PFSK-1 (cell line): ENCODE results near the gene SDCCAG8.

Experiments used
- POLR2AphosphoS5 ChIP-seq: IDR thresholded peaks from 2 replicates; pipeline ENCODE4 v1.6.1; 2012; ENCODE audit warnings: low read depth, mild to moderate bottlenecking, control low read depth, low read length, moderate library complexity
- SIN3A ChIP-seq: IDR thresholded peaks from 2 replicates; pipeline ENCODE4 v1.6.1; 2012; ENCODE audit warnings: mild to moderate bottlenecking, low read length, moderate library complexity, borderline replicate concordance; ENCODE audit not compliant: insufficient read depth
- TF ChIP-seq, protein P1 (sequence below), 2 experiments: IDR thresholded peaks; 2 replicates each; pipeline versions ENCODE4 v1.6.1 to v1.8.0; 2011 to 2012; ENCODE audit warnings: low read depth in 2 of 2, low read length in 2 of 2, control low read depth in 1 of 2, inconsistent platforms in 1 of 2, mild to moderate bottlenecking in 1 of 2, moderate library complexity in 1 of 2; ENCODE audit not compliant: insufficient read depth in 1 of 2

DNA sequence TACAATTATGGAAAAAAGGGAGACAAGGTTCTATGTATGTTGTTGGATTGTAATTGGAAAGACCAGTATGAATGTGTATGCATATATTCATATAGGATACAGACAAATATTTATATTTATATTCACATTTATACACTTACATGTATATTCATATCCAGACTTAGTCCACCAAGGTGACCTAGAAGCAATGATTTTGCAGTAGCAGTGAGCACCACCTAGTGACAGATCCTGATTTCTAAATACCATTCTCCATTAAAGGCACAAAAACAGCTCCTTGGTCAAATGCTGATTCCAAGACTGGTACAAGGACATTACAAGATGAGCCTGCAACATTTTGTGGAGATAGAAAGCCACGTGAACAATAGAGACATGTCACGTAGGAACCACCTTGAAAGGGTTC lies 153.4 kb downstream of the SDCCAG8 start:
- TF ChIP-seq, protein P1, sequence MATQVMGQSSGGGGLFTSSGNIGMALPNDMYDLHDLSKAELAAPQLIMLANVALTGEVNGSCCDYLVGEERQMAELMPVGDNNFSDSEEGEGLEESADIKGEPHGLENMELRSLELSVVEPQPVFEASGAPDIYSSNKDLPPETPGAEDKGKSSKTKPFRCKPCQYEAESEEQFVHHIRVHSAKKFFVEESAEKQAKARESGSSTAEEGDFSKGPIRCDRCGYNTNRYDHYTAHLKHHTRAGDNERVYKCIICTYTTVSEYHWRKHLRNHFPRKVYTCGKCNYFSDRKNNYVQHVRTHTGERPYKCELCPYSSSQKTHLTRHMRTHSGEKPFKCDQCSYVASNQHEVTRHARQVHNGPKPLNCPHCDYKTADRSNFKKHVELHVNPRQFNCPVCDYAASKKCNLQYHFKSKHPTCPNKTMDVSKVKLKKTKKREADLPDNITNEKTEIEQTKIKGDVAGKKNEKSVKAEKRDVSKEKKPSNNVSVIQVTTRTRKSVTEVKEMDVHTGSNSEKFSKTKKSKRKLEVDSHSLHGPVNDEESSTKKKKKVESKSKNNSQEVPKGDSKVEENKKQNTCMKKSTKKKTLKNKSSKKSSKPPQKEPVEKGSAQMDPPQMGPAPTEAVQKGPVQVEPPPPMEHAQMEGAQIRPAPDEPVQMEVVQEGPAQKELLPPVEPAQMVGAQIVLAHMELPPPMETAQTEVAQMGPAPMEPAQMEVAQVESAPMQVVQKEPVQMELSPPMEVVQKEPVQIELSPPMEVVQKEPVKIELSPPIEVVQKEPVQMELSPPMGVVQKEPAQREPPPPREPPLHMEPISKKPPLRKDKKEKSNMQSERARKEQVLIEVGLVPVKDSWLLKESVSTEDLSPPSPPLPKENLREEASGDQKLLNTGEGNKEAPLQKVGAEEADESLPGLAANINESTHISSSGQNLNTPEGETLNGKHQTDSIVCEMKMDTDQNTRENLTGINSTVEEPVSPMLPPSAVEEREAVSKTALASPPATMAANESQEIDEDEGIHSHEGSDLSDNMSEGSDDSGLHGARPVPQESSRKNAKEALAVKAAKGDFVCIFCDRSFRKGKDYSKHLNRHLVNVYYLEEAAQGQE (IDR thresholded peaks at IDR 0.05; ENCODE audit: insufficient read depth in 1 of 2, low read depth in 2 of 2, low read length in 2 of 2): no peak
- TF ChIP-seq POLR2AphosphoS5 (no peak), SIN3A (no peak)
